Activated CD4-positive, alpha-beta T cell treated with anti-CD3 and anti-CD28 coated beads, Interleukin-2, Interleukin-6, amounts not matched to agents 100 ng/mL and 50 ng/mL, durations not matched to agents 16 hours and 8 hours (primary cell): Measurements from ENCODE around the gene NEK5.
A peak's percentile ranks its signal among the peaks of the same experiment; 100 is the strongest.
"Not testable (repeated sequence)": the region's sequence is repeated elsewhere in the genome, so short reads cannot be mapped to it uniquely, and the experiment has no call there.

Experiments
- DNase-seq: peaks from one replicate; pipeline ENCODE4 v3.0.0-alpha.2; 2020

Gene NEK5

DNA sequence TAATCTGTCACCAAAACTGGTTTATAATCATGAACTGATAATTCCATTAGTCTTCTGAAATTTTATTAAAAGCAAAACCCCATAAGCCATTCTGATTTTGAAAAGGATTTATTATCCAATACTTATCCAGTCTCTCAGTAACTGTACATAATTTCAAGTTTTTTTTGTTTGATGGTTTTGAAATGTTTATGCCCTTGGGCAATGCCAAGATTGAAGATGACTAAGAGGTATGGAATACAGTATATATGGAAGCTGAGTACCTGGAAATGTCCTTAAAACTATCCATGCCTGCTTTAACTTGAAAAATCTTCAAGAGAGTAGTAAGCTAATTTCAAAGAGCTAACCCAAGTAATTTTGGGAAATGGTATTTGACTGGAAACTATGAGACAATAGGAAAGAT, 1.8 kb upstream of the NEK5 start:
- DNase-seq, result no peak

DNA sequence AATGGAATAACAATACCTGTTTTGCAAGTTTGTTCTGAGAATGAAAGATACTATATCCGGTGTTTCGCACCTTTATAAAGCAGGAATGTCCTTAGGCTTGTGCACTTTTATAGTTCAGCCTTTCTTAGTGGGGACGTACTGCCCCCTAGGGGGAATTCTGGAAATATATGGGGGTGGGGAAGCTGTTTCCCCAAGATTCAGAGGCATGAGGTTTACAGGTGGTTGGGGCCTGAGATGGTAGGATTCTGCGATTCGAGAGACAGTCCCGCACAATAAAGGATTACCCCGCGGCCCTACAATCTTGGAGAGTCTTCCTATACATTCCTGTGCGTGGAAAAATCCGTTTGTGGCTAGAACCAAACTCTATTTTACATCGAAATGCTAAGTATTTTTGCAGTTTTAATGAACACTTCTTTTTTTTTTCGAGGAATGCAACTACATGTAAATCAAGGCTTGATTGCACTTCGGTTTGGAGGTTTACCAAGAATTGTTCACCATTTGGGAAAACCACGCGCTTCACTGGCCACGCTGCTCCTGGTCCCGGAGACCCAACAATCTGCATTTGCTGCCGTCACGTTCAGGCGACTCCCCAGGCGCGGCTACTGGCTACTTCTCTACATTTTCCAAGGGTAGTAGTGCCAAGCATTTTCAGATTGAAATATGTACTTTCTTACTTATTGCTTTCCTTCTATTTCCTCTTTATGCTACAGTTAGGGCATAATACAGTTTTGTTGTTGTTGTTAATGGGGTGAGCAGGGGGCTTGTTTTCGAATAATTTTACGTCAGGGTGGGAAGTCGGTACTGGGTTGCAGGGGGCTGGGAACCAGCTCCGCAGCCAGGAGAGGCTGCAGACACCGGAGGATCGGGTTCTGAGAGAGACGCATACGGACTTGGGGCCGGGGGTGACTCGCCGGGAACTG, 830 bp downstream of the NEK5 start:
- peak; percentile 75 for DNase-seq

DNA sequence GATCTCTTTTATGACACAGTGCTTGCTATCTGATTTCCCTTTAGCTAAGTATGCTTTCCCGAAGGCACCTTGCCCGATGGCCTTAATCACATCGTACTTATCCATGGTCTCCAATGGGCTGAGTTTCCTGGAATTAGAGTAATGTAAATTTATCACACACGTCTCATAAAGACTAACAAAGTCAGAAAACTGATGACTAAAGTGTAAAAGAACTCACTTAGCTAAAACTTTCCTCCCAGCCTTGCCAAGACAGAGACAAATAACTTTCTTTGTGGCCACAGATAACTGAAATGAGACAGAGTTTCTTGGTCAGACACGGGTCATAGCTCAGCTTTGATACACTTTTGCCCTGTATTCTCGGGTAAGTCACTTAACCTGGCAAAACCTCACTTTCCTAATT, 1.5 kb downstream of the NEK5 start:
- no peak for DNase-seq

DNA sequence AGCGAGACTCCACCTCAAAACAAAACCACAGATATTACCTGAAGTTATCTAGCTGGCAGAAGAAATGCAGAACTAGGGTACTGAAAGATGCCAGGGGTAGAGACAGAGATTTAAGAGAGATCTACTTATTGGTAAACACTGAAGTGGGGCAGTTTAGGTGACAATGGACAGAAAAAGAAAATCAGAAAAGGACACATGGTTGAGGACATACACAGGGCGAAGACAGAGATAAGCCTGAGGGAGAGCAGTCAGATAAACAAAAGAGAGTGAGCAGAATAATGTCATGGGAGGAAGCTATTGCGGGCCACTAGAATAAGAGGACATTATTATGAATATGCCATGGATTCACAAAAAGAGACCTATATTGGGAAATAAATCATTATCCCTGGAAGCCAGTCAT, 3.3 kb downstream of the NEK5 start:
- no peak for DNase-seq

DNA sequence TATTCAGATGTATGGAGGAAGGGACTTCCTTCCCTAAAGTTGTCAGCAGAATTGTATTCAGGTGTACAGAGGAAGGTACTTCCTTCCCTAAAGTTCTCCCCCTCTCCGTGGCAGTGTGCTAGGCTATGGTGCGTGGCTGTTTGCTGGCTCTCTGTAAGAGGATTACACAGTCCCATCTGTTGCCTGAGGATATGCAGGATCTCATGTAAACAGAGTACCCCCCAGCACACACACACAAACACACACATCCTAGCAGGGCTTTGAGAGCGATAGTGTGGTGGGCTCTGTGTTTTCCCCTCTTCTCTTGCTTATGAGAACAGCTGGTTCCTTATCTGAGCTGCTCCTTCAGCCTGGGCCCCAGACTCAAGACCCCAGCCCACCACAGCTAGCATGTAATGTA, 10.3 kb downstream of the NEK5 start:
- no peak for DNase-seq

DNA sequence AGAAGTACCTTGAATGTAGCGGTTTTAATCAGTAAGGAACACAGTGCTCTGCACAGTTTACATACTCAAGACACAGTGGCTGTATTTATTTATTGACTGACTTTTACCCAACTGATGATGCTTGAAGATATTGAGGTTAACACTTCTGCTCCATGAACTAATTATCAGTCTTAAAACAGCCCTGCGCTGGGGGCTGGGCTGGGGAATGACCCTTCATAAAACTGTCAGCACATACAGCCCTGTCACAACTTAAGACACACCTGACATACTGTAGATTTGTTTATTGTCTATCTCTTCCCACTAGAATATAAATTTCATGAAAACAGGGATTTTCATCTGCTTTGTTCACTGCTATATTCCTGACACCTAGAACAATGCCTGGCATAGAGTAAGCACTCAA, 10.8 kb downstream of the NEK5 start:
- no peak for DNase-seq

DNA sequence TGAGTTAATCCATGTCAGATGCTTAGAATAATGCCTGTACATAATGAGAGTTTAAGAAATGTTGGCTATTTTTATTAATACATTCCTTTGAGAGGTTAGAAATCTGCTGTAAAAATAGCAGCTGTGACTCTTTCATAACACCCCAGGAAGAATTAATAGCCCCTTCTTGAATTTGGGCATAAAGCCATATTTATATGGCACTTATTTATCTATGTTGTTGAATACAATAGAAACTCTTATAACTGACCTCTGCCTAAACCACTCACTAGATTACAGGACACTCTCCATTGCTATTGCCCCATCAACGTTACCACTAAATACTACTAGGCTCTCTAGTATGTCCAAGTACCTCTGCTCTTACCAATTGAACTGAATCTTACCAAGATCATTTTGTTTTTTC, 16.3 kb downstream of the NEK5 start:
- DNase-seq, result no peak

DNA sequence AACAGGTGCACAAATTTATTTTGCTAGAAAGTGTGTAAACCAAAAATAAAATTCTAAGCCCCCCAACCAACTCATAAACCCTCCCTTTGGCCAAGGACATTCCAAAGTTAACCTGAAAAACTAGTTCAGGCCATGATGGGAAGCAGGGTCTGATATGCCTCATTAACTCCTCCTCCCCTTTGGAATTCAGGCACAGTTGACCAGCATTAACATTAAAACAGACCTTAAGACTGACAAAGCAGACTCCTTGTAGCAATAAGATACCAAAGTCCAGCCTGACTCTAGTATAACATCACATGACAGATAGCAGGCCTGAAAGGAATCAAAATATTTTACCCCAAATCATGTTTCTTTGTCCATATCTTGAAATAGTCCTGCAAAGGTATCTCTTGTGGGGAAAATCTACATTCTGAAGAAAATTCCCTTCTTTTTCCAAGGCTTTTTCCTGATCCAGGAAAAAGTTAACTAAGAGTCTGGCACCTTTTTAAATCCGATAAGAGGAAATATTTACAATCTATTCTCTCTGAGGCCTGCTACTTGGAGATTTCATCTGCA, 19.7 kb downstream of the NEK5 start:
- DNase-seq, result no peak

DNA sequence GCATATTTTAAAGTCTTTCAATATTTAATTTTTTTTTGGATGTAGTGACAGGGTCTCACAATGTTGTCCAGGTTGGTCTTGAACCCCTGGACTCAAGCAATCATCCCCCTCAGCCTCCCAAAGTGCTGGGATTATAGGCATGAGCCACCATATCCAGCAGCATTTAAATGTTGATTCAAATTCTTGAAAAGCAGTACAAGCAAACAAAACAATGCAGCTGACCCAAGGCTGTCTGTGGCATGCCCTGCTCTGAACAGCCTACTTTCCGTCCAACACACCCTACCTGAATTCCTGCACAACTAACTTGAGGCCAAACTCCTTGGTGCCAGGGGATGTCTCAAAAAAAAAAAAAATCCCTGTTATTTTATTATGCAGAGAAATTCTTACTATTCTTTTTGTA, 23.0 kb downstream of the NEK5 start:
- DNase-seq, result no peak

DNA sequence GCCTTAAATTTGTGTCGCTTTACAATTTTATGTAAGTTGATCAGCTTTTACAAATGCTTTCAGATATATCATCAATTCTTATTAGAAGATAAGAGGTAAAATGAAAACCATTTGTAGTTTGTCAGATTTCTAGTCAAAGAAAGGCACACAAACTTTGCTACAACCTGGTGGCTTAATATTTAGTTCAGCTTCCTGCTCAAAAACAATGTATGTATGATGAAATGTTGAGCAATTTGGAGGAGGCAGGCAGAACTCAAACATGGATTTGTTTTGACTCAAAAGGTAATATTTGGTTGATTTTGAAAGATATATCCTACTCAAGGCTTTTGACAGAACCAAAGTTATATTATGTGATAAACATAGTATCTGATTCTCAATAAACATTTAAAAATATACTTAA, 24.2 kb downstream of the NEK5 start:
- no peak for DNase-seq

DNA sequence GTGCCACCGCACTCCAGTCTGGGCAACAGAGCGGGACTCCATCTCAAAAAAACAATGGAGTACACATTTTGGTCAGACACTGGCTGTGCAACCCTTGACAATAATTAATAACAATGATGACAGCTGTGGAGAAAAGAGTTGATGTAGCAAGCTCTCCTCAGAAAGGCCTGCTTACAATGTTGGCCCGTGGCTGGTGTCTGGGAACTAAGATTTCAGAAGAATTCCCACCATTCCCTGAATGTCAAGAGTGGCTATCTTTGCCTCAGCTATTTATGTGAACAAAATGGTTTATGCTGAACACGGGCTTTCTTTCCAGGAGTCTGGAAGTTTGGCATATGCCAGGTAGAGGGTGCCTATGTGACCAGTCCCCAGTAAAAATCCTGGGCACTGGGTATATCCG, 25.5 kb downstream of the NEK5 start:
- DNase-seq, result no peak

DNA sequence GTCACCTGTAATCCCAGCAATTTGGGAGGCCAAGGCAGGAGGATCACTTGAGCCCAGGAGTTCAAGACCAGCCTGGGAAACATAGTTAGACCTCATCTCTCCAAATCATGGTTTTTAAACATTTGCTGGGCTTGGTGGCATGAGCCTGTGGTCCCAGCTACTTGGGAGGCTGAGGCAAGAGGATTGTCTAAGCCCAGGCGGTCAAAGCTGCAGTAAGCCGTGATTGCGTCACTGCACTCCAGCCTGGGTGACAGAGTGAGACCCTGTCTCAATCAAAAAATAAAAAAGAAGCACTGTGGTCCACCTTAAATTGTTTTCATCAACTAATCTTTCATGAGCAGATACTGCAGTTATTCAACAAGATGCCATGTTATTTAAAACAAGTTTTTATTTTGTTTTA, 26.4 kb downstream of the NEK5 start:
- not testable (repeated sequence) for DNase-seq

DNA sequence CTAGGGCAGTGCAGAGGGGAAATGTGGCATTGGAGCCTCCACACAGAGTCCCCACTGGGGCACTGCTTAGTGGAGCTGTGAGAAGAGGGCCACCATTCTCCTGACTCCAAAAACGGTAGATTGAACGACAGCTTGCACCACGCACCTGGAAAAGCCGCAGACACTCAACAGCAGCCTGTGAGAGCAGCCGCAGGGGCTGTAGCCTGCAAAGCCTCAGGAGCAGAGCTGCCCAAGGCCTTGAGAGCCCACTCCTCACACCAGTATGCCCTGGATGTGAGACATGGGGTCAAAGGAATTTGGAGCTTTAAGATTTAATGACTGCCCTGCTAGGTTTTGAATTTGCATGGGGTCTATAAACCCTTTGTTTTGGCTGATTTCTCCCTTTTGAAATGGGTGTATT, 31.7 kb downstream of the NEK5 start:
- no peak for DNase-seq

DNA sequence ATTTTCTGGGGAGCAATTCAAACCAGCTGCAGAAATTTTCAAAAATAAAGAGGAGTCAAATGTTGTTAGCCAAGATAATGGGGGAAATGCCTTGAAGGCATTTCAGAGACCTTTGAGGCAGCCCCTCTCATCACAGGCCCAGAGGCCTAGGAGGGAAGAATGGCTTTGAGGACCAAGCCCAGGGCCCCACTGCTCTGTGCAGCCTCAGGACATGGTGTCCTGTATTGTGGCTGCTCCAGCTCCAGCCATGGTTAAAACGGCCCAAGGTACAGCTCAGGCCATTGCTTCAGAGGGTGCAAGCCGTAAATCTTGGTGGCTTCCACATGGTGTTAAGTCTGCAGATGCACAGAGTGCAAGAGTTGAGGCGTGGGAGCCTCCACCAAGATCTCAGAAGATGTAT, 32.1 kb downstream of the NEK5 start:
- no peak for DNase-seq

DNA sequence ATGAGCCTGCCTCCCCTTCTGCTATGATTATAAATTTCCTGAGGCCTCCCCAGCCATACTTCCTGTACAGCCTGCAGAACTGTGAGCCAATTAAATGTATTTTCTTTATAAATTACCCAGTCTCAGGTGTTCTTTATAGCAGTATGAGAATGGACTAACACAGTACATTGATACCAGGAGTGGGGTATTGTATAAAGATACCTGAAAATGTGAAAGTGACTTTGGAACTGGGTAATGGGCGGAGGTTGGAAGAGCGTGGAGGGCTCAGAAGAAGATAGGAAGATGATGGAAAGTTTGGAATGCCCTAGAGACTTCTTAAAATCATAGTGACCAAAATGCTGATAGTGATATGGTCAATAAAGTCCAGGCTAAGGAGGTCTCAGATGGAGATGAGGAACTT, 32.8 kb downstream of the NEK5 start:
- no peak for DNase-seq

DNA sequence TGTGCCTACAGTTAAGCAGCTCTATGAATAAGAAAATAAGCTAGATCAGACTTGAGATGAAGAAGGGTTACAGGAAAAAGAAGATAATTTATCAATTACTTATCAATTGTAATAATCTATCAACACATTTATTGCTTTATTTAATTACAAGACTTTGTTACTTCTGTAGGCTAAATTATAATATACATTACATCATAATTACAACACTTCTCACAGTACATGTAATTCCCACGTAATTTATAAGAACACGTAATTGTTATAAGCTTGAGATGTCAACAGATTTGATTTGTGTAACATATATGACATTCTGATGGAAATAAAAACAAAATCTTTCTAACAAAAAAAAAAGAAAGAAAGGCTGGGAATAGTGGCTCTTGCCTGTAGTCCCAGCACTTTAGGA, 36.8 kb downstream of the NEK5 start:
- no peak for DNase-seq

DNA sequence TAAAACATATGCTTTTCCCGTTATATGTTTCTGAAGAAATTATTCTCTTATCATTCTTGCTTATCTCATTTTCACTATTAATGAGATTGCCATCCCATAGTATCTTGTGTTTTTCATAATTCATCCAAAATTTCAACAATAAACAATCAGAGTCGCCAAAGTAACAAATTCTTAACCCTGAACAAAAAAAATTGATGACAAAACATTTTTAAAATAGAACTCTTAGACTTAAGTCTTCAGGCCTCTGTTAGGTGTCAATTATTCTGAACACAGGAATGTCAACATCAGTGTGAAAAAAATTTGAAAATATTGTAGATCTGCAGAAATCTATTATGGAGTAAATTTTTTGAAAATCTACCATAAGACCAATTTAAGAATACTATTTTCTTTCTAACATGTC, 37.4 kb downstream of the NEK5 start:
- no peak for DNase-seq

DNA sequence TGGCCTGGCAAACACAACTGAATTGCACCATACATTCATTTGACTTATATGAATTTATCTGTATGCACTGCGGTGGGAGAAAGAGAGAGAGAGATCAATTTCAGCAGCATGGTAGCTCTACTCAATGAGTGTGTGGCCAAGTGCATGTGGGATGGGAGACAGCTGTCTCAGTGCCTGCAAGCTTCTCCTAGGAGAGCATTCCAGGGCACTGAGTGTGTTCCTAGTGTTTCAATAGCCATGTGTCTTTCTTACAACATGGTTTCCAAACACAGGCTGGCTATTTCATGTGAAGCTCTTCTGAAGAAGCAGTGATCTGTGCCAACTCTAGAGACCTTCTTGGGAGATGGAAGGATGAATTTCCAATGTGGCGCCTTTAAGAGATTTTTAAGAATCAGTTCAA, 43.5 kb downstream of the NEK5 start:
- DNase-seq, result no peak

DNA sequence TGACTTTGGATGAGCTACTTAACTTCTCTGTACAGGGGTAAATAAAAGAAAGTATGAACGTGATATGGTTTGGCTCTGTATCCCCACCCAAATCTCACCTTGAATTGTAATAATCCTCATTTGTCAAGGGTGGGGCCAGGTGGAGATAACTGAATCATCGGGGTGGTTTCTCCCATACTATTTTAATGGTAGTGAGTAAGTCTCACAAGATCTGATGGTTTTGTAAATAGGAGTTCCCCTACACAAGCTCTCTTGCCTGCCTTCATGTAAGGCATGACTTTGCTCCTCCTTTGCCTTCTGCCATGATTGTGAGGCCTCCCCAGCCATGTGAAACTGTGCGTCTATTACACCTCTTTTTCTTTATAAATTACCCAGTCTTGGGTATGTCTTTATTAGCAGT, 43.9 kb downstream of the NEK5 start:
- not testable (repeated sequence) for DNase-seq

DNA sequence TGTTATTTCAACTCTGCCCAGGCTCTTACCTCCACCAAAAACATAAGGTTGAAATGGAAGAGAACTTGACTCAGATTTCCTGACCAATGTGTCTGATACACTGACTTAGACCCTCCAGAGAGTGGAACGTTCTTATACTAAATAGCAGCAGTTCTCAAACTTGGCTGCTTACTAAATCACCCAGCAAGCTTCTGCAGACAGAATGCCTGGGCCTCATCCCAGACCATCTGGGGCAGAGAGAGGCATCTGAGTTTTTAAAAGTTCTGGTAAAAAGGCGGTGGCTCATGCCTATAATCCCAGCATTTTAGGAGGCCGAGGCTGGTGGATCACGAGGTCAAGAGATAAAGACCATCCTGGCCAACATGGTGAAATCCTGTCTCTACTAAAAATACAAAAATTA, 46.3 kb downstream of the NEK5 start:
- no peak for DNase-seq

DNA sequence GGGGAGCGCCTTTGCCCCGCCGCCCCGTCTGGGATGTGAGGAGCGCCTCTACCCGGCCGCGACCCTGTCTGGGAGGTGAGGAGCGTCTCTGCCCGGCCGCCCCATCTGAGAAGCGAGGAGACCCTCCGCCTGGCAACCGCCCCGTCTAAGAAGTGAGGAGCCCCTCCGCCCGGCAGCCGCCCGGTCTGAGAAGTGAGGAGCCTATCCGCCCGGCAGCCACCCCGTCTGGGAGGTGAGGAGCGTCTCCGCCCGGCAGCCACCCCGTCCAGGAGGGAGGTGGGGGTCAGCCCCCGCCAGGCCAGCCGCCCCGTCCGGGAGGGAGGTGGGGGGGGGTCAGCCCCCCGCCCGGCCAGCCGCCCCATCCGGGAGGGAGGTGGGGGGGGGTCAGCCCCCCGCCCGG, 49.0 kb downstream of the NEK5 start:
- not testable (repeated sequence) for DNase-seq

DNA sequence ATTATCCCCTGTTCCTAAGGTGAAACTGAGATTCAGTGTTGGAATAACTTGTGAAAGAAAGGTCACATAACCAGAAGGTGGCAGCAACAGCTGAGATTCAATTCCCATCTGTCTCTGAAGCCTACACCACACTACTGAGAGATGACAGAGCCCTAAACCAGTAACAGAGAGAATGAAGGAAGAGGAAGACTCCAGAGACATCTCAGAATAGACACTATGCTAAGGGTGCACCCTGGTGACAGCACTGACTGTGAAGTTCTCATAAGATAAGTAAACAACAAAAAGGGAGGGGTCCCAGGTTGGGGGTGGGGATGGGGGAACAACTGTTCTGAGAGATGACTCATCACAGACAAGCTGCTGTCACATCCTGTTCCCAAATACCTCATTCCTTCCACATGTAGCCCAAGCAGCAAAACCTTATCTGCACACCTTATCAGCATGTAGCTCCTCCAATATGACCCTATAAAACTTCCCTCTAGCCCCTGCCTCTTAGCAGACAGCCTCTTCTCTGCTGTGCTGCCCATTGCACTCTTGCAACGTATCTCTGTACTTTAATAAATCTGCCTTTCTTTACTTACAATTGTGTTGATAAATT, 57.8 kb downstream of the NEK5 start:
- DNase-seq, result peak; percentile 43

DNA sequence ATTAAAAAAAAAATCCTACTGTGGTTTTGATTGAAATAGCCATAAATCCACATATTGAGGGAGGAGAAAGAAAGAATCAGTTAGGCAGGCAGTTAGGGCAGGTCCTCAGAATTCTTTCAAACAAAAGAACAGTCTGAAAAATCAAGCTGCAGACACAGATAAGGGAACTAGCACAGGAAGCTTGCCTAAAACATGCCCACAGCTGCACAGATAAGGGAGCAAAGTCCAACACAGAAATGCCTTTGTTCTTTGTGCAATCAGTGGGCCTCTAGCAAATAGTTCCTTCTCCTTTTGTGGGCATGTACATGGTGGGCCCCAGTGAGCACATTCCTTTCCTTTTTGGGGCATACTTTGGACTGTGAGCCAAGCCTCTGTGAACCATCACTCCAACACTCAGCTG, 61.6 kb downstream of the NEK5 start:
- no peak for DNase-seq

DNA sequence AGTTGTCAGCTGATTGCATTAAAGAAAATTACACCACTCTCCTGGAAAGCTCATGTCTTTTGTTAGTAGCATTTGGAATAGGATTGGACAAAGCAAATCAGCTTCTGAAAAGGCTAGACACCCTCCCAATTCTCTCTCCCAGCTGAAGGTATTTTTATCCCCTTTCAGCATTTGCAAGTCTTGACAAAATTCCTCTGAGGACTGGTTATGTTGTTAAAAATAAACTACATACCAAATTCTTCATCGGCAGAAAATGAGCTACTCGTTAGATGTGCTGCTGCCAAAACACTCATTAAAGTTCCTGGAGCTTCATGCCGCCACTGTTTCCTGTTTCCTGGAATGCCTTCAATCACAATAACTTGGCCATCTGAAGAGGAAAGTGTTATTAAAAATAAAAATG, 67.3 kb downstream of the NEK5 start:
- no peak for DNase-seq

DNA sequence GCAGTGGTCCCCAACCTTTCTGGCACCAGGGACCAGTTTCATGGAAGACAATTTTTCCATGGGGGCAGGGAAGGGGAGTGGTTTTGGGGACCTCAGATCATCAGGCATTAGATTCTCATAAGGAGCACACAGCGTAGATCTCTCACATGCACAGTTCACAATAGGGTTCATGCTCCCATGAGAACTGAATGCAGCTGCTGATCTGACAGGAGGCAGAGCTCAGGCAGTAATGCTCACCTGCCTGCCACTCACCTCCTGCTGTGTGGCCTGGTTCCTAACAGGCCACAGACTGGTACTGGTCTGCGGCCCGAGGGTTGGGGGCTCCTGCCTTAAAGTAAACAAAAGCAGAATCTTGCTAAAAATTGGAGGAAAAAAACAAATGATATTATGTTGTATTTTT, 67.8 kb downstream of the NEK5 start:
- DNase-seq, result not testable (repeated sequence)
